Osteocyte (in vitro differentiated cells): ENCODE results near the gene TMC8. TPM values are rescaled to one million over a fixed set of nuclear protein-coding genes. Genes with fewer than 3 reads are reported as not detected.
A peak's percentile ranks its signal among the peaks of the same experiment; 100 is the strongest.
"Not testable (repeated sequence)": the region's sequence is repeated elsewhere in the genome, so short reads cannot be mapped to it uniquely, and the experiment has no call there.

Experiments used
- DNase-seq: peaks from one replicate; pipeline ENCODE4 v3.0.0; 2021; ENCODE audit warnings: mixed read lengths; ENCODE audit not compliant: unreplicated experiment; ENCODE audit errors: extremely low spot score
- H3K27ac Mint-ChIP-seq: one replicate; pipeline ENCODE4 v1.8.0; 2021; ENCODE audit warnings: mild to moderate bottlenecking, mixed read lengths; ENCODE audit not compliant: unreplicated experiment
- H3K27me3 Mint-ChIP-seq: one replicate; pipeline ENCODE4 v1.8.0; 2021; ENCODE audit warnings: mixed read lengths; ENCODE audit not compliant: unreplicated experiment
- H3K36me3 Mint-ChIP-seq: one replicate; pipeline ENCODE4 v1.8.0; 2021; ENCODE audit warnings: mixed read lengths; ENCODE audit not compliant: unreplicated experiment
- H3K4me1 Mint-ChIP-seq: one replicate; pipeline ENCODE4 v1.8.0; 2021; ENCODE audit warnings: mixed read lengths; ENCODE audit not compliant: unreplicated experiment
- H3K4me3 Mint-ChIP-seq: one replicate; pipeline ENCODE4 v1.8.0; 2021; ENCODE audit warnings: mild to moderate bottlenecking, moderate library complexity, mixed read lengths; ENCODE audit not compliant: unreplicated experiment
- H3K9me3 Mint-ChIP-seq: one replicate; pipeline ENCODE4 v1.8.0; 2021; ENCODE audit warnings: mixed read lengths; ENCODE audit not compliant: unreplicated experiment
- long read RNA-seq: library from polyadenylated mRNA; unstranded; transcript quantifications from one replicate; pipeline ENCODE4 v2.0.0, GENCODE V29; 2021
- total RNA-seq: library from RNA; stranded (reverse); gene quantifications from 2 replicates; pipeline ENCODE4 v1.2.1, GENCODE V29; 2021
- TF ChIP-seq, protein P1 (sequence below): fragments of 200-600 bp; sonication (generic); IDR thresholded peaks from 2 replicates; pipeline ENCODE4 v1.5.0; 2021; ENCODE audit warnings: antibody characterized with exemption, mild to moderate bottlenecking, moderate library complexity

TMC8 gene, protein sequence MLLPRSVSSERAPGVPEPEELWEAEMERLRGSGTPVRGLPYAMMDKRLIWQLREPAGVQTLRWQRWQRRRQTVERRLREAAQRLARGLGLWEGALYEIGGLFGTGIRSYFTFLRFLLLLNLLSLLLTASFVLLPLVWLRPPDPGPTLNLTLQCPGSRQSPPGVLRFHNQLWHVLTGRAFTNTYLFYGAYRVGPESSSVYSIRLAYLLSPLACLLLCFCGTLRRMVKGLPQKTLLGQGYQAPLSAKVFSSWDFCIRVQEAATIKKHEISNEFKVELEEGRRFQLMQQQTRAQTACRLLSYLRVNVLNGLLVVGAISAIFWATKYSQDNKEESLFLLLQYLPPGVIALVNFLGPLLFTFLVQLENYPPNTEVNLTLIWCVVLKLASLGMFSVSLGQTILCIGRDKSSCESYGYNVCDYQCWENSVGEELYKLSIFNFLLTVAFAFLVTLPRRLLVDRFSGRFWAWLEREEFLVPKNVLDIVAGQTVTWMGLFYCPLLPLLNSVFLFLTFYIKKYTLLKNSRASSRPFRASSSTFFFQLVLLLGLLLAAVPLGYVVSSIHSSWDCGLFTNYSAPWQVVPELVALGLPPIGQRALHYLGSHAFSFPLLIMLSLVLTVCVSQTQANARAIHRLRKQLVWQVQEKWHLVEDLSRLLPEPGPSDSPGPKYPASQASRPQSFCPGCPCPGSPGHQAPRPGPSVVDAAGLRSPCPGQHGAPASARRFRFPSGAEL
- total RNA-seq = 0.40 and 0.99 TPM in 2 replicates
- long read RNA-seq = 0 reads

DNA sequence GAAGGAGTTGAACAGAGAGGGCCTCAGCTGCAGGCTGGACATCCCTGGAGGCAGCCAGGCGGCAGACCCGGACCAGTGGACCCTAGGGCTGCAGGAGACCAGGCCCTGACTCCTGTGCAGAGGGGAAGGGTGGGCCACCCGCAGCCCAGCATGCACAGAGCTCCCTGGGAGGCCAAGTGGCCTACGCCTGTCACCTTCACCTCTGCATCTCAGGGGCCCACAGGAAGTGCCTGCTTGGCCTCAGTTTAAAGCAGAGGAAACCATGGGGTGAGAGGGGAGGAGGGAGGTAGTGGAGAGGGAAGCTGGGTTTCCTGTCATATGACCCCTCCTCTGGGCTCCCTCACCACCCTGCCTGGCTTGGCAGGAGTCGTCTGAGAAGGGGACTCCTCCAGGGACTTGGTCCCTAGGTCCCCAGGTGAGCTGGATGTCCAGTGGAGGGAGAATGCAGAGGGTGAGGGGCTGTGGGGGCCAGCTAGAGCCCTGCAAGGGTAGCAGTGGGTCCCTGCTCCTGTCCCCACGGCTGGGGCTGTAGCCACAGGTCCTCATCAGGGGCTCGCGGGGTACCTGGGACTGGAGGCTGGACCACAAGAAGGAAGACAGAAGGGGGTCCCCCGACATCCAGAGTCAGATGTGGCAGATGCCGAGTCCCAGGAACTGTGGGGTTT is at the start of gene TMC8:
Gene TMC8, plus strand, starts transcription at position 335 of the 665 bp plus-strand sequence. CDS start 818 bp downstream, outside the sequence.
- TF ChIP-seq, protein P1, sequence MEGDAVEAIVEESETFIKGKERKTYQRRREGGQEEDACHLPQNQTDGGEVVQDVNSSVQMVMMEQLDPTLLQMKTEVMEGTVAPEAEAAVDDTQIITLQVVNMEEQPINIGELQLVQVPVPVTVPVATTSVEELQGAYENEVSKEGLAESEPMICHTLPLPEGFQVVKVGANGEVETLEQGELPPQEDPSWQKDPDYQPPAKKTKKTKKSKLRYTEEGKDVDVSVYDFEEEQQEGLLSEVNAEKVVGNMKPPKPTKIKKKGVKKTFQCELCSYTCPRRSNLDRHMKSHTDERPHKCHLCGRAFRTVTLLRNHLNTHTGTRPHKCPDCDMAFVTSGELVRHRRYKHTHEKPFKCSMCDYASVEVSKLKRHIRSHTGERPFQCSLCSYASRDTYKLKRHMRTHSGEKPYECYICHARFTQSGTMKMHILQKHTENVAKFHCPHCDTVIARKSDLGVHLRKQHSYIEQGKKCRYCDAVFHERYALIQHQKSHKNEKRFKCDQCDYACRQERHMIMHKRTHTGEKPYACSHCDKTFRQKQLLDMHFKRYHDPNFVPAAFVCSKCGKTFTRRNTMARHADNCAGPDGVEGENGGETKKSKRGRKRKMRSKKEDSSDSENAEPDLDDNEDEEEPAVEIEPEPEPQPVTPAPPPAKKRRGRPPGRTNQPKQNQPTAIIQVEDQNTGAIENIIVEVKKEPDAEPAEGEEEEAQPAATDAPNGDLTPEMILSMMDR = no peak
- Mint-ChIP-seq H3K27ac (peak within 1 kb of the TSS; percentile 47), H3K4me3 (no peak within 1 kb of the TSS), H3K27me3 (no peaks in the 10 kb centered on the region), H3K4me1 (peaks cover 35% of the 10 kb centered on the region), H3K36me3 (no peaks in the 10 kb centered on the region), H3K9me3 (no peaks in the 10 kb centered on the region)
- no peak for DNase-seq

DNA sequence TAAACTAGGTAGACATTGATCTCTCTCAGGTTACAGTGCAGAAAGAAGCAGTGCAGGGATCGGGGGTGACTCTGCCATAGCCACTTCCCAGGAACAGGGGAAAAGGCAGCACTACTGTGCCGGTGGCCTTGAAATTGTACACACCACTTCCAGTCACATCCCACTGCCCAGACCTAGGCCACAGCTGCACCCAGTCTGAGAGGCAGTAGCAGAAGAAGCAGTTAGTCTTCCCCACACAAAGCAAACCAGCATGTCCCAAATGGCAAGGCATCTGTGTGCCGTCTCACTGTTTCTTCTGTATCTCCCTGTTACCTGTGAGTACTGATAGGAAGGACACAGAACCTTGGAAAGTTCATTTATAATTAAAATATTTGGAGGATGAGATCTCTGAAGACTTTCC is 49.0 kb upstream of the TMC8 start:
- TF ChIP-seq, protein P1 = no peak
- DNase-seq = no peak
- Mint-ChIP-seq H3K27me3 (no peaks in the 10 kb centered on the region), H3K36me3 (peaks cover 29% of the 10 kb centered on the region), H3K9me3 (no peaks in the 10 kb centered on the region), H3K4me1 (no peaks in the 10 kb centered on the region), H3K27ac (no peak overlapping the region), H3K4me3 (no peak overlapping the region)

DNA sequence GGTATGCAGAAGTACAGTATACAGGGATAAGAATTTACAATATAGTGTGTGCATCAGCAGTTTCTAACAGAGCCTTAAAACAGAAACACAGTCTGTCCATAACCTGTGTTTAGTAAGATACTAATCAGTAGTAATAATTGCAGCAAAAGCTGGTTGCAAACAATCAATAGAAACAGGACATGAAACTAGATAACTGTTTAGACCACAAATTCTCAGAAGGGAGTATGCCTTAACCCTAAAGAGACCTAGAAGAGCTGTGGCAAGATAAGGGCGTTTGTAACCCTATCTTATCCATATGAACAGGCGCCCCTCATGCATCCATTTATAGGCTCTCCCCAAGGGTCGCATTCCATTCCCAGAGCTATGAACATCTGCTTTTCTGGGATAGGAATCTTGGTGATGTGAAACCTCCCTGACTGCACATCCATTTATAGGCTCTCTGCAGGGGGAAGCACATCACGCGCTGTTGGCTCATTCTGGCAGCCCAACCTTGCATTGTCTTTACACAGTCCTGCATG is 48.2 kb upstream of the TMC8 start:
- peaks cover 34% of the 10 kb centered on the region for H3K36me3 Mint-ChIP-seq
- not testable (repeated sequence) for H3K4me1 Mint-ChIP-seq, H3K27ac Mint-ChIP-seq, DNase-seq, H3K9me3 Mint-ChIP-seq, H3K4me3 Mint-ChIP-seq, H3K27me3 Mint-ChIP-seq

DNA sequence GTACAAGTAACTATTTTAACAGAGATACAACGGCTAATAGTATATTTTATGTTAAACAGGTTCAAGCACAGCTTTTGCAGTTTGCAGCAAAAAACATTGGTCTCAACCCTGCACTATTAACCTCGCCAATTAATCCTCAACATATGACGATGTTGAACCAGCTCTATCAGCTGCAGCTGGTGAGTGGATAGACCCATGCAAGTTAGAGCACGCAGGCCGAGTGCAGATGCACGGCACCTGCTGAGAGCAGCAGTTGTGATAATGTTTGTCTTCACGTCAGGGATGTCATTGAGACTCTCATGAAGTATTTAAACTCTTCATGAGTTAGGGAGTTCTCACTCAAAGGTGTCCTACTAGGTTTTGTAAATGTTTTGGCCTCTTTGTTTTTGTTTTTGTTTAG is 47.6 kb upstream of the TMC8 start:
- DNase-seq = no peak
- TF ChIP-seq, protein P1 = no peak
- Mint-ChIP-seq H3K4me3 (no peak overlapping the region), H3K36me3 (peaks cover 34% of the 10 kb centered on the region), H3K27me3 (no peaks in the 10 kb centered on the region), H3K27ac (no peak overlapping the region), H3K9me3 (no peaks in the 10 kb centered on the region), H3K4me1 (no peaks in the 10 kb centered on the region)

DNA sequence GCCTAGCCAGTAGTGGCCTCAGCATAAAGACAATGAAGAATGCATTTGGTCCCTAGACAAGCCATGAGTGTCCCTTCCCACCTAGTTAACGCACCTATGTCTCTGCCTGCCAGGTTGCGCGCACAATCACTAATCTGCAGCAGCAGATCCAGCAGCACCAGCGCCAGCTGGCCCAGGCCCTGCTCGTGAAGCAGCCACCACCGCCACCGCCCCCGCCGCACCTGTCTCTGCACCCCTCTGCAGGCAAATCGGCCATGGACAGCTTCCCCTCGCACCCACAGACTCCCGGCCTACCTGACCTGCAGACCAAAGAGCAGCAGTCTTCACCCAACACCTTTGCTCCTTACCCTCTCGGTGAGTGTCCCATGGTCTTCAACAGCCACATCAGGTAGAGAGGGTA is 43.8 kb upstream of the TMC8 start:
- H3K36me3 Mint-ChIP-seq = peaks cover 42% of the 10 kb centered on the region
- no peak for DNase-seq
- TF ChIP-seq, protein P1 = no peak
- H3K4me1 Mint-ChIP-seq = no peaks in the 10 kb centered on the region
- H3K27me3 Mint-ChIP-seq = no peaks in the 10 kb centered on the region
- no peaks in the 10 kb centered on the region for H3K9me3 Mint-ChIP-seq
- H3K27ac Mint-ChIP-seq = no peak overlapping the region
- no peak overlapping the region for H3K4me3 Mint-ChIP-seq
